Activated CD8-positive, alpha-beta memory T cell treated with anti-CD3 and anti-CD28 coated beads, Interleukin-2, amount 50 U/mL, for 48 hours (primary cell): ENCODE data around the gene C2orf80.
"Not testable (repeated sequence)": the region's sequence is repeated elsewhere in the genome, so short reads cannot be mapped to it uniquely, and the experiment has no call there.

Source experiments
- DNase-seq: peaks from one replicate; pipeline ENCODE4 v3.0.0-alpha.2; 2020

Gene C2orf80

DNA sequence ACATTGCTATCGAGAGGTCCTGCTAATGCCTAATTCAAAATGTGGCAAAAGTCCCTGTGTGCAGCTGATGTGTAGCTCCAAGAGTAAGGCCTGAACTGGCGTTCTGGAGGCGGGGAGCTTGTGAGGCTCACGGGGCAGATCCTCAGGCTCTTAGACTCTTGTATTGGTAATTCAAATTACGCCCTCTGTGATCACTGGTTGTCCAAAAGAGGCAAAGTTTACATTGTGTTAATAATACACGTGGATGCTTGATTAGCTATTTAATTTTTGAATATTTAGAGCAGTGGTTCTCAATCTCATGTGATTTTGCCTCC, 14.0 kb downstream of the C2orf80 start:
- no peak for DNase-seq

DNA sequence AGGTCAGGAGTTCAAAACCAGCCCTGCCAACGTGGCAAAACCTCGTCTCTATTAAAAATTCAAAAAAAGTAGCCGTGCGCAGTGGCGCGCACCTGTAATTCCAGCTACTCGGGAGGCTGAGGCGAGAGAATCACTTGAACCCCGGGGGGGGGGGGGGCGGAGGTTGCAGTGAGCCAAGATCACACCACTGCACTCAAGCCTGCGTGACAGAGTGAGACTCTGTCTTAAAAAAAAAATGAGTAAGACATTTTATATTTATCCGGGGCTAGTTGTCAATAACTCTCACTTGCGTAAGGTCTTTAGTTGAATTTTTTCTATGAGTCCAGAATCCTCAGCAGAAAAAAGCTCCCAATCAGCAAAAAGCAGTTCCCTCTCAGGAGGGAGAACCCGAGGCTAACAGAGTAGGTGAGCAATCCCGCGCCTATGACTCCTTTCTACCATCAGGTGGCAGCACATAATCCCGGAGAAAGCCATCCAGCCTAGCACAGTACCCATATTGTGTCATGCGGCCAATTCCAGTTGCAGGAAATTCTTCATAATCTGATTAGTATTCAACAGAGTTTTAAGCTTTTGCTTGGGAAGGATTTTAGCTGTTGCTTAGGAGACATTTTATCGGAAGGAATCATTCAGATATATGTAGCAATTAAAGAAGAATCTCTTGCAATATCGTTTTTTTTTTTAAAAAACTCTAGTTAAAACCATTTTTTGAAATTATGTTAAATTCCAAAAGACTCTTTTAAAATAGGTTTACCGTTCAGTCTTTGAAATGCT, 14.6 kb downstream of the C2orf80 start:
- DNase-seq, result peak; percentile 69

DNA sequence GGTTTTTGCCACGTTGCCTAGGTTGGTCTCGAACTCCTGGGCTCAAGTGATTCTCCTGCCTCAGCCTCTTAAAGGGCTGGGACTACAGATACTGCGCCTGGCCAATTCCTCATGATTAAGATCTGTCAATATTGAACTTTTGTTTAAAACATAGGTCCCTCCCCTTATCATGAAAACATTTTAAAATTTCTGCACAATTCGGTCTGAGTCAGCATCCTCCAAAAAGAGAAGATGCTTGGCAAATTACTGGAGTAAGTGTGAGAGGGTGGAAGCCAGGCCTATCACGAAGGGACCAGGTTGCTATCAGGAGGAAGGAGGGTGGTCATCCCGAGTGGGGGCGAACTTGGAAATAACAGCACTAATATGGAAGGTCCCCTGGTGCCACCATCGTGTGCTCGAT, 15.7 kb downstream of the C2orf80 start:
- no peak for DNase-seq

DNA sequence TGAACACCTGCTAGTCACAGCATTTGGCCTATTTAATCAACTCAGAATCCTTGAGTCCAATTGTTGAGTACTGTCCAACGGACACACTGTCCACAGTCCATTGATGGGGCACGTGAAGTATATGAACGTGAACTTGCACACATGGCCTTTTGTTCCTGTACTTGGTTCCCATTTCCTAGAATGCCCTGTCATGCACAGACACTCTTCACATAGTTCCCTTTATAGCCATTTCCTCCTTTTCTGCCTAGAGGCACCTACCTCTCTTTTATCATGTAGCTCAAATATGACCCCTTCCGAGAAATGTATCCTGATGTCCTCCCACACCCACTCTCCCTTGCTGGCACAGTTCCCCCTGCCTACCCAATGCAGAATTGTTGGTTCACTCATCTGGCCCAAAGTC, 17.7 kb downstream of the C2orf80 start:
- no peak for DNase-seq

DNA sequence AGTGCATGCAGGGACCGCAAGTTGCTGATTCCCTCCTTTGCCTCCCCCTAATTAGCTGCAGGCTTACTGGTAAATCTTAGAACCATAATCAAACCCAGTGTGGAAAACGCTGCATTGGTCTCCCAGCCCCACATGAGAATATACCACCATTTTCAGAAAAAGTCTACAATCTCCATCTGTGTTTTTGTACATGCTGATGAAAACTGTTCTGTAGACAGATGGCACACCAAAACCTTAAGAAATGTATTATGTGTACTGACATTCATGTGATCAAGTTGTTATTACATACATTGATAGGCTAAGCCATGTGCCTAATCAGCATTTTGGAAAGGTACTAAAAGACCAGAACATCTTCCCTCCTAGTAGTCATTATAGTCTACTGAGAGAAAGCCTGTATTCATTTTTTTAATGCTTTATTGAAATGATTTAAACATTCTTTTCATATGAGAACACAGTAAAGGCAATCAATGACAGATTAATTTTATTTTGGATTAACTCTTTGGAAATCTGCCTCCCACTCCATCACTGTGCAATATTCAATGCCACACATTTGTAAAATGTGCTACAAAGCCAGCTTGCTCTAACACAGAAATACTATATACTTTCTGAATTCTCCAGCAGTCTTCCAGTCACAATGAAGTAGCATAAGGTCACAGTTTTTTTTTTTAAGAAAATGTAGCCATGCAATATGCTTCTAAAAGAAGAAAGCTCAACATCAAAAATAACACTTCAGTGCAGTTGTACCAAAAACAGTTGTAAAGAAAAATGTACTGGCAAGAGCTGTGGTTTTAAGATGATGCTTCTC, 24.7 kb downstream of the C2orf80 start:
- no peak for DNase-seq

DNA sequence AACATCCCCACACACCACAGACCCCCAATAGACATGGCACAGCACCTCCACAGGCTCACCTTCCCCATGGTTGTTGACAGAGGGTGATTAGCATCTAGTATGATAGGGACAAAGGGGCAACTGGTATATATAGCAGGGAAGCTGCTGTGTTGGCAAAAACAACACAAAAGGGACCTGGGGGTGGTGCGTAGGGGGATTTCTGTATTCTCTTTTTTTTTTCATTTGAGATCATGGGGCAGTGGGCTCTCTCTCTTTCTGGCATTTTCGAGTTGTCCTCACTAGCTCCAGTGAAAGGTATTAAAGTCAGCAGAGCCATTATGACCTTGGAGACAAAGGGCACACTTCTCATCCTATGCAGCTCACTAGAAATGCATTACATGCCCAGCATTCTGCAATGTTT, 26.3 kb downstream of the C2orf80 start, which contains the start of gene CRYGA:
TSS of gene CRYGA (minus strand) at position 101 of the 400 bp plus-strand sequence. CDS start at position 68, 33 bp downstream.
- no peak for DNase-seq

DNA sequence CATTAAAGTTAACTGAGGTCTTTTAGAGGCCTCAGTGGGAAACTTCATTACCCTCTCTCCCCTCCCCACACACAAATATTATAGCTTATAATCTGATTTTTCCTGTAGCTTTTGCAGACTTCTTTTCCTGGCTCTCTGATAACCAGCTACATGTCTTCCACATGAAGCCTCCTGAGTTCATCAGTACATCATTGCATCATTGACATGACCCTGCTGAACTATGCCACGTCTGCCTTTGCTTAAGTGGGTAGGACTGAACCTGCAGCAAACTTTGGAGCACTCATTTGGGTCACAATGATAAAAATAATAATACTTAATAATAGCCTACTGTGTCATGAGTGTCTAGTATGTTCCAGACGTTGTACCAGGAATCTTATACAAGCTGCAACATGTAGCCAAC, 33.4 kb downstream of the C2orf80 start:
- DNase-seq, result no peak

DNA sequence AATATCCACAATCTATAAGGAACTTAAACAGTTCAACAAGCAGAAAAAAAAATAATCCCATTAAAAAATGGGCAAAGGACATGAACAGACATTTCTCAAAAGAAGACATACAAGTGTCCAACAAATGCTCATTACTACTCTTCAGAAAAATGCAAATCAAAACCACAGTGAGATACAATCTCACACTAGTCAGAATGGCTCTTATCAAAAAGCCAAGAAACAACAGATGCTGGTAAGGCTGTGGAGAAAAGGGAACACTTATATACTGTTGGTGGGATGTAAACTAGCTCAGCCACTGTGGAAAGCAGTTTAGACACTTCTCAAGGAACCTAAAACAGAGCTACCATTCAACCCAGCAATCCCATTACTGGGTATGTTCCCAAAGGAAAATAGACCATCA, 36.7 kb downstream of the C2orf80 start:
- no peak for DNase-seq

DNA sequence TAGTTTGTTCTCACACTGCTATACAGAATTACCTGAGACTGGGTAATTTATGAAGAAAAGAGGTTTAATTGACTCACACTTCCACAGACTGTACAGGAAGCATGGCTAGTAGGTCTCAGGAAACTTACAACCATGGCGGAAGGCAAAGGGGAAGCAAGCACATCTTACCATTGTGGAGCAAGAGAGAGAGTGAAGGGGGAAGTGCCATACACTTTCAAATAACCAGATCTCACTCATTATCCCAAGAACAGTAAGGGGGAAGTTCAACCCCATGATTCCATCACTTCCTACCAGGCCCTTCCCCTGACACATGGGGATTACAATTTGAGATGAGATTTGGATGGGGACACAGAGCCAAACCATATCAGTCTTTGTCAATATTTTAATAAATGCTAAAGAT, 38.9 kb downstream of the C2orf80 start:
- DNase-seq, result no peak

DNA sequence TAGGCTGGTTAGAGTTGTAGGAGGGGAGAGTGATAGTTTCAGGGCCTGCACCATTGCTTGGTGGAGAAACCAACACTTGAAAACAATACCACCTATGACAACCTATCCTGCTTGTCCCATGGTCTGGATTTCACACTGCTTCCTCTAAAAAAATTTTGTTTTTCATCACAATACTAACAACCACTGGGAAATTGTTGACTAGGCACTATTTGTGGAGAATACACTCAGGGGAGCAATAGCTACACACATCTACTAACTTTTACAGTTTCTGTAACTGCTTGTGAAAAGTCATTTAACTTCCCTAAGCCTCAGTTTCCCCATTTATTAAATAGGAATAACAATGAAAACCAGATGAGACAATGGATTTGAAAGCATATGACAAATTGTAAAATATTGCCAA, 39.7 kb downstream of the C2orf80 start:
- no peak for DNase-seq

DNA sequence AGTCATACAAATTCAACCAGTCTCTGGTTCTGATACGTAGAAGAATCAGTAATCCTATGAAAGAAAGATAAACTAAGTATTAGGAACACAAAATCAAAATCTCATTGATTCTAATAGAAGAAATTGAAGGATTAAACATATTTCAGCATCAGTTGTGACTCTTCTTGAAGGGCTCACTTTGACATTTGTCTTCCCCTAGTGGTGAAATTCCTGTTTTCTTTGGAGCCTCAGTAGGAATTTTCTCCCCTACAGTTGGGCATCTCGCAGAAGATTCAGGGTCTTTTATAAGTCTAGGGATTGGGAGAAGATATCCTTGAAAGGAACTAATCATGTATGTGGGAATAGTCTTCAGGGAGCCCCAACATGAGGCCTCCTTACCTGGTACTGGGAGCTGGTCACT, 41.0 kb downstream of the C2orf80 start:
- no peak for DNase-seq

DNA sequence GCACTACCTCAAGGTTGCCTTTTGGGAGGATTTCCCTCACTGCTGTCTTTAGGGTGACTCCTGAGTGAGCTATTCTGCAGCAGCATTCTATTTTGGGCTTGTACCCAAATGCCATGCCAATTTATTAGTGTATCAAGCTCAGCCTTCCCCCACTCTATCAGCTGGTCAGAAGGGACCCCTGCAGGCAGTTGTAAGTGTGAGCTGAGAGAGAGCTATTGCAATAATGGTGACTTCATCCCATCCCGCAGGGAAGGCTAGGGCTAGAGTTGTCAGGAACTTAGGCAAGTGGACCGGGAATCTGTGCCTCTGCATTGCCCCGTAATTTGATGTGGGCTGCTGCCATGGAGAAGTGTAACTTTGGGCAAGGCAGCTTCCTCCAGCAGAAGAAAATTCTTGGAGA, 42.1 kb downstream of the C2orf80 start:
- DNase-seq, result no peak

DNA sequence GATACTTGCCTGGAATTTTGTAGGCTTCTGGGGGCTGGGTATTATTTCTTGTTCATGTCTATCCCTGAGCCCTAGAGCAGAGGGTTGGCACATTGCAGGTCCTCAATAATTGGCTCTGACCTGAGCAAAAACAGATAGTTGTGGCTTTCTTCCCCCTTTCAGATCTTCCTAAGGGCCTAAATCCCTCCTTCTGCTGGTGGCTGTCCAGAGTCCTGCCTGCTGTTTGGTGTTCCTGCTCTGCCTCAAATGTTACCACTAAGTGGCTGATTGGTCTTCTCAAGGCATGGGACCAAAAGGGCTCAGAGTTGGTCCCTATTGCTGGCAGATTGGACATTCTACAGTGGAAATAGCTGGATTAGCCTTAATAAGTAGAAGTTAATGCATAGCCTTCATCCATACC, 42.8 kb downstream of the C2orf80 start:
- DNase-seq, result no peak

DNA sequence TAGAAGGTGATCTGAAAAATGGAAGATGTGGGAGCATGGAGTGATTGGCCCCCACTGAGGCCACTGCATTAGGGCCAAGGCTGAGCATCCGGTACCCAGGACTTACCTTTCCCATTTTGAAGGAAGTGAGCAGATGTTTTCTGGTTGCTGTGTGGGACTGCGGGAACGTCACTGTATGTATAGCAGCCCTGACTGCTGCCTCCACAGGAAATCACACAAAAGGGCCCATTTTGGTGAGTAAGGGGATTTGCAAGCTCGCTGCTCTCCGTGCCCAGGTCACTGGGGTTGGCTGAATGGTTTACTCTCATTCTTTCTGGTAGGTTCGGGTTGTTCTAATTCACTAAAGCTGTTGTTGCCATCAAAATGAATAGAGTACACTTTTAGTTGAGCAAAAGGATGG, 43.8 kb downstream of the C2orf80 start, which contains the start of gene CRYGB:
TSS of gene CRYGB (minus strand) at position 153 of the 400 bp plus-strand sequence. CDS start at position 115, 38 bp downstream.
- no peak for DNase-seq

DNA sequence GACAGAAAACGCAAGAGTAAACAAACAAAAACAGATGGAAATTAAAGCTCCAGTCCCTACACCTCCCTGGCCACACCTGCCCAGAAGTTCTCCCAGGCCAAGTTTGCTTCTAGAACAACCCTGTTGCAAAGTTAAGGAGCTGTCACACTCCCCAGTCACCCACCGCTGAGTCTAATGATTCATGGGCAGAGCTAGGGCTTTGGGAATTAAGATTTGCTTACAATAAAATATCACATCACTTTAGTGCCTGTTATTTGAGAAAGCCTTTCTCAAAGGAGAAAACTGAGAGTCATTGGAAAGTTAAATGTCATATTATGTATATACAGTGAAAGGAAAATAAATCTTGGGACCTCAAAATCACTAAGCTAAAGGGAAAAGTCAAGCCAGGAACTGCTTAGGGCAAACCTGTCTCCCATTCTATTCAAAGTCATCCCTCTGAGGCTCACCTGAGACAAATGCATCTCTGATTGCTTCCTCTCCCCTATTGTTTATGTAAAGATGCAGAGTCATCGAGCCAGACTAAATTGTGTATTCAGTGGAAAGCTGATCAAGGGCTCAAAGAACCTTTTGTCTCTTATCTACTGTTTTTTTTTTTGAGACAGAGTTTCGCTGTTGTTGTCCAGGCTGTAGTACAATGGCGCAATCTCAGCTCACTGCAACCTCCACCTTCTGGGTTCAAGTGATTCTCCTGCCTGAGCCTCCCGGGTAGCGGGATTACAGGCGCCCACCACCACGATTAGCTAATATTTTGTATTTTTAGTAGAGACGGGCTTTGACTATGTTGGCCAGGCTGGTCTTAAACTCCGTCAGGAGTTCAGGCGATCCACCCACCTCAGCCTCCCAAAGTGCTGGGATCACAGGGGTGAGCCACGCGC, 46.7 kb downstream of the C2orf80 start:
- DNase-seq, result no peak

DNA sequence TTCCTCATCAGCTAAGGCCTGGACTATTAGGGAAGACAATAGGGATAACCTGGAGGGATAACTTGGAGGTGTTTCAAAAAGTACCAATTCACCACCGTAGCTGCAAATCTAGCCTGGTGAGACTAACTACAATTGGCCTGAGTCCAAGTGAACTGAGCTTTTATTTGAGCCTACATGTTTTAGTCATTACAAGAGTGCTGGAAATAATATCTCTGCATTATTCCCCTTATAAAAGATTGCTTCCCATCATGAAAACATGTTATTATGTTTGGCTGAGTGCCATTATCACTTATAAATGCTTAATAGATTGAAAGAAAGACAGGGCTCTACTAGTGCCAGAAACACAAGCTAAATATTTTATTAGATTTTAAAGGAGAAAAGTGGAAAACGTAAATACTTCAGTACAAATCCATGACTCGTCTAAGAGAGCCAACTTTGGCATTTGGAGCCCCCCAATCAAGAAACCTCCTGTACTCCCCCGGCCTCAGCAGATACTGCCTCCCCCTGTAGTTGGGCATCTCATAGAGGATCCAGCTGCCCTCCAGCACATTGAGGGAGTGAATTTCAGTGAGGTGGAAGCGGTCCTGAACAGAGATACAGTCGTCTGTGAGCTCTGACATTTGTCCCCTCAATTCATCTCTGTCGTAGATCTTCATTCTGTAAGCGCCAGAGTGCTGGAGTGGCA, 47.4 kb downstream of the C2orf80 start:
- DNase-seq, result no peak

DNA sequence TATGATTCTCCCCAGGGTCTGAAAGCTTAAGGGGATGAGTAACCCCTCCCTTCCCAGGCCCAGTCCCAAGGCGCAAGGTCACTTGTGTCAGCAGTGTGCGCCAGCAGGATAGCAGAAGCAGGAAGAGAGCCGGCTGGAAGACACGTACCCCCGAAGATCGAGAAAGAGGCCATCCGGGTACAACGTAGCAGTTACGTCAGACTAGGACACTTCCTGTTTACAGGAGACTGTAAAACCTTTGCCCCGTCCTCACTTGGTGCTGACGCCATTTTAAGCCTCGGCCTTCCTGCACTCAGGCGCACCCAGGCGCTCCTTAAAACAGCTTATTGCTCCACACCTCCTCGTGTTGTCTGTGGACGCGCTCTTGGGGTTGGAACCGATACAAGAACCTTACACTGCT, 50.4 kb downstream of the C2orf80 start:
- DNase-seq, result no peak

DNA sequence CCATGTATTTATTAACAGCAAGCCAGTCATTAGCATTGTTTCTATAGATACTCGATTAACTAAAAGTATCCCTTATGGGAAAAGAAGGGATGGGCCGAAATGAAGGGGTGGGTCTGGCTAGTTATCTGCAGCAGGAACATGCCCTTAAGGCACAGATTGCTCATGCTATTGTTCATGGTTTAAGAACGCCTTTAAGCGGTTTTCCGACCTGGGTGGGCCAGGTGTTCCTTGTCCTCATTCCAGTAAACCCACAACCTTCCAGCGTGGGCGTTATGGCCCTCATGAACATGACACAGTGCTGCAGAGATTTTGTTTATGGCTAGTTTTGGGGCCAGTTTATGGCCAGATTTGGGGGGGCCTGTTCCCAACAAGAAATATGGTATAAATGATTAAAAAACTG, 51.5 kb downstream of the C2orf80 start:
- not testable (repeated sequence) for DNase-seq

DNA sequence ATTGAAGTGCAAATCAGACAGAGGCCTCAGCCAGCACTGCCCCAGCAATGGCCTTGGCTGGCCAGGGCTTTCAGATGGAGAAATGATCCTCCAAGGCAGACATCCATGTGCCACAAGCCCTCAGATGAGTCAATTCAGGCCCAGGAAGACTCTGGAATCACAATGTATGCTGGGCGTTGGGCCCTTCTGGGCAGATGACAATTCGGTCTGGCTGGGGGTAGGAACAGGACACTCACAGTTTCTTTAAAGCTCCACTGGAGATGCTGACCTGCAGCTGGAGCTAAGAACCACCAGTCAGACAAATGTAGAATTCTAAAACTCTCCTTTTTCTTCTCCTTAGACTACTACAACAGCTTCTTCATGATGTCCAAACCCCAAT, 53.1 kb downstream of the C2orf80 start:
- DNase-seq, result no peak

DNA sequence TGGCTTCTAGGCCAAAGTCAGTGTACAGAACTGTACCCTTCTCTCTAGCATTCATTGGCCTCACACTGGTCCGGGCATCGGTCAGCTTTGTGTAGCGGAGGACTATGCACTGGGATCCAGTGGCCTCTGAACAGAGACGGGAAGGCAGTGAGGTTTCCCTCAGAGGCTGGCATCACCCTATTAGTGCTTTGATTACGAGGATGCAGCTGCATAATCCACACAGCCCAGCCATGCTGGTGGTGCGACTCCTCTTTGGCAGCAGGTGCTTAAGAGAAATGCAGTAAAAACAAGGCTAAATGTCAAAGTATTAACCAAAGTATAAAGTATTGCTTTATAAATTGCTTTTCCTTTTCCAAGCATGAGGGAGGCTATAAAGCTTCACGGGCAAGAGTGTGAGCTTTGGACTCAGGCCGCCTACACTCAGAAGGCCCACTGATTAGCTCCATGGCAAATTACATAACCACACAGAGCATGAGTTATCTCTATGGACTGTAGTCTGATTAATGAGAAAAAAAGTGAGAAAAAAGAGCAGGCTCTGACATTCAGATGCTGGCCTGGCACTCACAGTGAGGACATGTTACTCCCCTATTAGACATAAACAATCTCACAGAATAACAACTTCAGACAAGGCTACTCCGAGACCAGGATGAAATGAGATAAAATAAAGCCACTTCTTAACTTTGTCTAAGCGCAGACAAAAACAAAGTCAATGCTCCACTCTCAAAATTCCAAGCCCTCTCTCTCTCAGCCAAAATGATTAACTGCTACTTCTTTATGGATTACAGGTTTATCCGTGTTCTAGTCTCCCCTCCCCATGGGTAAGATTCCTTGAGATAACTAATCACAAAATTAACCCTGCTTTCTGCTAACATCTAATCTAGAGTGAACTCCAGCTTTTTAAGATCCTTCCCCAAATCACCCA, 53.8 kb downstream of the C2orf80 start:
- no peak for DNase-seq

DNA sequence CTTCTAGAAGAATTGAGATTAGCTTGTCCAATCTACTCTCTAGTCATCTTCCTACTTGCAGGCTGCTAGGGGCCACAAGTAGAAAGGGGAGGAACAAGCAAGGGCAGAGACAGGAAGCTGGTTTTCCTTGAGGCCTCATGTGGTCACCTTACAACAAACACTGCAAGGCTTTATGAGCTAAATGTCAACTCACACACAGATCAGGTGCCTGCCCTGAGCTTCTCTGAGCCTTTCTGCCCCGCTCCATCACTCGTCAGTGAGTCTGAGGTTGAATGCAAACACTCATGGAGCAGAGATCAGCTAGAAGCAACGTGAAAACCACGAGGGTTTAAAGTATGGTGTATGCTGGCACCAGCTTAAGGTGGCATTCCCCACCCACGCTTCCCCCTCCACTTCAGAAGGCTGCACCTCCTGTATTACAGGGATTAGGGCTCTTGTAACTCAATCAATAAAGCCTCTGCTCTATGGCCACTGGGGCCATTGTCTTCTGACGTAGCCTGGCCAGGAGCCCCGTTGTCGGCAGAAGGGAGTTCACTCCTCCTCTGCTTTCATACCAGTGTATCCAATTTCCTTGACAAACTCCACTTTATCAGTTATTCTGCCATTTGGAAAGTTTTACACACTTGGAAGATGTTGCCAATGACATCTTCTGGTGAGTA, 54.8 kb downstream of the C2orf80 start:
- DNase-seq, result no peak
